NCI-H748 (cell line): ENCODE data around the gene PUS1.

Source experiments
- DNase-seq: peaks from one replicate; lab custom pipeline; 2025; ENCODE audit not compliant: unreplicated experiment; lab: John Stamatoyannopoulos, UW

Gene PUS1

GRCh38 chr12:131915823-131916222, 13.3 kb upstream of the PUS1 start:
- no peak for DNase-seq

- no peak for DNase-seq
Measured at GRCh38 chr12:131916306-131917138, 12.6 kb upstream of the PUS1 start.

- DNase-seq, result no peak
Measured at GRCh38 chr12:131917139-131917710, 11.9 kb upstream of the PUS1 start.

GRCh38 chr12:131917711-131918306, 11.3 kb upstream of the PUS1 start:
- no peak for DNase-seq

GRCh38 chr12:131918311-131919050, 10.6 kb upstream of the PUS1 start:
- DNase-seq, result no peak

- no peak for DNase-seq
Measured at GRCh38 chr12:131919051-131919347, 10.1 kb upstream of the PUS1 start.

- no peak for DNase-seq
Measured at GRCh38 chr12:131919366-131920156, 9.5 kb upstream of the PUS1 start.

- no peak for DNase-seq
Measured at GRCh38 chr12:131920157-131920508, 8.9 kb upstream of the PUS1 start.

- no peak for DNase-seq
Measured at GRCh38 chr12:131920902-131921840, 7.9 kb upstream of the PUS1 start.

GRCh38 chr12:131921866-131922769, 7.0 kb upstream of the PUS1 start:
- no peak for DNase-seq

- no peak for DNase-seq
Measured at GRCh38 chr12:131922772-131923171, 6.3 kb upstream of the PUS1 start.

GRCh38 chr12:131923260-131923659, 5.8 kb upstream of the PUS1 start:
- DNase-seq, result no peak

- DNase-seq, result no peak
Measured at GRCh38 chr12:131927110-131928079, 1.7 kb upstream of the PUS1 start.

GRCh38 chr12:131928080-131928710, 881 bp upstream of the PUS1 start:
- DNase-seq, result peak; percentile 47

GRCh38 chr12:131929581-131930456, 743 bp downstream of the PUS1 start:
- peak; percentile 46 for DNase-seq

- DNase-seq, result no peak
Measured at GRCh38 chr12:131930510-131930909, 1.4 kb downstream of the PUS1 start.
